ENCODE data around the gene SH3BGRL3.
A peak's percentile ranks its signal among the peaks of the same experiment; 100 is the strongest.
"Not testable (repeated sequence)": the region's sequence is repeated elsewhere in the genome, so short reads cannot be mapped to it uniquely, and the experiment has no call there.

The SH3BGRL3 gene

GRCh38 chr1:26290882-26291261 is 11.0 kb downstream of the SH3BGRL3 start:
- no peak for DNase-seq (ENCODE audit: low spot score)

GRCh38 chr1:26291433-26291832 is 11.5 kb downstream of the SH3BGRL3 start:
- DNase-seq (ENCODE audit: low spot score), result no peak

- DNase-seq (ENCODE audit: low spot score), result no peak
Observed at GRCh38 chr1:26291939-26292338, 12.1 kb downstream of the SH3BGRL3 start.

- not testable (repeated sequence) for DNase-seq (ENCODE audit: low spot score)
Observed at GRCh38 chr1:26292735-26293134, 12.8 kb downstream of the SH3BGRL3 start.

GRCh38 chr1:26293911-26294463 is 14.1 kb downstream of the SH3BGRL3 start:
- no peak for DNase-seq (ENCODE audit: low spot score)

- DNase-seq (ENCODE audit: low spot score), result no peak
Observed at GRCh38 chr1:26295194-26296138, 15.6 kb downstream of the SH3BGRL3 start.

- DNase-seq (ENCODE audit: low spot score), result no peak
Observed at GRCh38 chr1:26296340-26297056, 16.6 kb downstream of the SH3BGRL3 start.

- no peak for DNase-seq (ENCODE audit: low spot score)
Observed at GRCh38 chr1:26297057-26297790, 17.3 kb downstream of the SH3BGRL3 start.

- DNase-seq (ENCODE audit: low spot score), result no peak
Observed at GRCh38 chr1:26297791-26298124, 17.9 kb downstream of the SH3BGRL3 start.

GRCh38 chr1:26300578-26301275 is 20.8 kb downstream of the SH3BGRL3 start:
- DNase-seq (ENCODE audit: low spot score), result no peak

- no peak for DNase-seq (ENCODE audit: low spot score)
Observed at GRCh38 chr1:26302733-26303405, 23.0 kb downstream of the SH3BGRL3 start.

GRCh38 chr1:26305667-26306289 is 25.9 kb downstream of the SH3BGRL3 start:
- no peak for DNase-seq (ENCODE audit: low spot score)

- peak; percentile 99 for DNase-seq (ENCODE audit: low spot score)
Observed at GRCh38 chr1:26306290-26307229, 26.7 kb downstream of the SH3BGRL3 start, which contains the start of gene UBXN11. TSS of gene UBXN11 (minus strand) at chr1:26306636. CDS start at chr1:26302883, 3,753 bp downstream.

GRCh38 chr1:26307363-26307781 is 27.5 kb downstream of the SH3BGRL3 start:
- no peak for DNase-seq (ENCODE audit: low spot score)

- not testable (repeated sequence) for DNase-seq (ENCODE audit: low spot score)
Observed at GRCh38 chr1:26307966-26308899, 28.3 kb downstream of the SH3BGRL3 start.

- no peak for DNase-seq (ENCODE audit: low spot score)
Observed at GRCh38 chr1:26314501-26314900, 34.6 kb downstream of the SH3BGRL3 start.

GRCh38 chr1:26315874-26316850 is 36.3 kb downstream of the SH3BGRL3 start:
- no peak for DNase-seq (ENCODE audit: low spot score)
